Astrocyte (in vitro differentiated cells and primary cell): ENCODE data around the gene MBD3L4. TPM values are rescaled to one million over a fixed set of nuclear protein-coding genes. Genes with fewer than 3 reads are reported as not detected.

Experiments used
- DNase-seq: peaks from one replicate; pipeline ENCODE4 v3.0.0-alpha.2; 2010; ENCODE audit warnings: low read depth
- FAIRE-seq: peaks from 2 replicates; lab custom pipeline; 2011; peaks lifted over from hg19 to GRCh38; lab: Jason Lieb, UNC
- H2AFZ ChIP-seq: 2 replicates; pipeline ENCODE4 v1.6.0; 2012; ENCODE audit warnings: low read depth, low read length, inconsistent platforms
- H3K27ac ChIP-seq: 2 replicates; pipeline ENCODE4 v1.5.1; 2011; ENCODE audit warnings: low read depth, low read length, inconsistent platforms
- H3K27me3 ChIP-seq: 2 replicates; pipeline ENCODE4 v1.6.0; 2011; ENCODE audit warnings: low read length, inconsistent platforms; ENCODE audit not compliant: insufficient read depth
- H3K36me3 ChIP-seq: 2 replicates; pipeline ENCODE4 v1.5.1; 2011; ENCODE audit warnings: low read length, inconsistent platforms; ENCODE audit not compliant: insufficient read depth
- H3K4me1 ChIP-seq: 2 replicates; pipeline ENCODE4 v1.5.1; 2011; ENCODE audit warnings: low read length, inconsistent platforms; ENCODE audit not compliant: insufficient read depth
- H3K4me2 ChIP-seq: 2 replicates; pipeline ENCODE4 v1.6.0; 2012; ENCODE audit warnings: low read length, inconsistent platforms
- H3K4me3 ChIP-seq: 2 replicates; pipeline ENCODE4 v1.5.1; 2011; ENCODE audit warnings: low read depth, mild to moderate bottlenecking, low read length, inconsistent platforms; ENCODE audit not compliant: insufficient read depth
- H3K79me2 ChIP-seq: 2 replicates; pipeline ENCODE4 v1.6.0; 2012; ENCODE audit warnings: mild to moderate bottlenecking, low read length, inconsistent platforms; ENCODE audit not compliant: insufficient read depth
- H3K9ac ChIP-seq: 2 replicates; pipeline ENCODE4 v1.6.0; 2012; ENCODE audit warnings: mild to moderate bottlenecking, low read length, inconsistent platforms
- H3K9me3 ChIP-seq: 2 replicates; pipeline ENCODE4 v1.5.1; 2012; ENCODE audit warnings: low read depth, mild to moderate bottlenecking, low read length, inconsistent platforms; ENCODE audit not compliant: insufficient read depth
- H4K20me1 ChIP-seq: 2 replicates; pipeline ENCODE4 v1.6.0; 2012; ENCODE audit warnings: low read length, inconsistent platforms; ENCODE audit not compliant: insufficient read depth
- H3K27ac Mint-ChIP-seq: one replicate; pipeline ENCODE4 v1.8.0; 2021; ENCODE audit warnings: mild to moderate bottlenecking, mixed read lengths; ENCODE audit not compliant: unreplicated experiment
- H3K27me3 Mint-ChIP-seq: one replicate; pipeline ENCODE4 v1.8.0; 2021; ENCODE audit warnings: low read depth, mixed read lengths; ENCODE audit not compliant: unreplicated experiment
- H3K36me3 Mint-ChIP-seq: one replicate; pipeline ENCODE4 v1.8.0; 2021; ENCODE audit warnings: low read depth, mixed read lengths; ENCODE audit not compliant: unreplicated experiment
- H3K4me1 Mint-ChIP-seq: one replicate; pipeline ENCODE4 v1.8.0; 2021; ENCODE audit warnings: low read depth, mixed read lengths; ENCODE audit not compliant: unreplicated experiment
- H3K4me3 Mint-ChIP-seq: one replicate; pipeline ENCODE4 v1.8.0; 2021; ENCODE audit warnings: mild to moderate bottlenecking, moderate library complexity, mixed read lengths; ENCODE audit not compliant: unreplicated experiment
- H3K9me3 Mint-ChIP-seq: one replicate; pipeline ENCODE4 v1.8.0; 2021; ENCODE audit warnings: mild to moderate bottlenecking, mixed read lengths; ENCODE audit not compliant: unreplicated experiment
- CTCF ChIP-seq: IDR thresholded peaks from 2 replicates; pipeline ENCODE4 v1.5.1; 2011; ENCODE audit warnings: low read depth, mild to moderate bottlenecking, inconsistent platforms, low read length, moderate library complexity; ENCODE audit not compliant: insufficient read depth
- EZH2 ChIP-seq: IDR thresholded peaks from 2 replicates; pipeline ENCODE4 v1.6.1; 2012; ENCODE audit warnings: mild to moderate bottlenecking, low read length, inconsistent platforms; ENCODE audit not compliant: insufficient read depth
- total RNA-seq: library from RNA; stranded (reverse); gene quantifications from 2 replicates; pipeline ENCODE4 v1.2.1, GENCODE V29; 2021

The MBD3L4 gene
- total RNA-seq, 1 donor from 2014 or later, result not detected

- no peak overlapping the region for H3K4me3 Mint-ChIP-seq
- no peaks in the 10 kb centered on the region for H3K27me3 ChIP-seq
- H3K27me3 Mint-ChIP-seq, result no peaks in the 10 kb centered on the region
- no peak overlapping the region for H3K4me2 ChIP-seq
- peaks cover 12% of the 10 kb centered on the region for H3K9me3 Mint-ChIP-seq
- no peak overlapping the region for H3K4me3 ChIP-seq
- H3K9me3 ChIP-seq, result peaks cover 7% of the 10 kb centered on the region
- H3K9ac ChIP-seq, result no peak overlapping the region
- no peak for FAIRE-seq
- TF ChIP-seq CTCF (no peak), EZH2 (no peak)
- no peaks in the 10 kb centered on the region for H3K79me2 ChIP-seq
- no peak for DNase-seq
- H3K4me1 ChIP-seq, result no peaks in the 10 kb centered on the region
- no peaks in the 10 kb centered on the region for H3K36me3 ChIP-seq
- no peak overlapping the region for H3K27ac ChIP-seq
- no peaks in the 10 kb centered on the region for H3K36me3 Mint-ChIP-seq
- no peak overlapping the region for H3K27ac Mint-ChIP-seq
- no peaks in the 10 kb centered on the region for H4K20me1 ChIP-seq
- no peaks in the 10 kb centered on the region for H3K4me1 Mint-ChIP-seq
- H2AFZ ChIP-seq, result no peak overlapping the region
Observed at GRCh38 chr19:7000333-7000732, 39.6 kb downstream of the MBD3L4 start.

GRCh38 chr19:6999933-7000332 is 40.0 kb downstream of the MBD3L4 start:
- H3K4me2 ChIP-seq, result no peak overlapping the region
- no peaks in the 10 kb centered on the region for H4K20me1 ChIP-seq
- no peak overlapping the region for H3K4me3 ChIP-seq
- Mint-ChIP-seq H3K27ac (no peak overlapping the region), H3K4me1 (no peaks in the 10 kb centered on the region), H3K9me3 (peaks cover 16% of the 10 kb centered on the region), H3K36me3 (no peaks in the 10 kb centered on the region), H3K4me3 (no peak overlapping the region), H3K27me3 (no peaks in the 10 kb centered on the region)
- DNase-seq, result no peak
- no peak overlapping the region for H3K27ac ChIP-seq
- H3K27me3 ChIP-seq, result no peaks in the 10 kb centered on the region
- no peak for FAIRE-seq
- H3K36me3 ChIP-seq, result no peaks in the 10 kb centered on the region
- no peak overlapping the region for H3K9ac ChIP-seq
- H3K9me3 ChIP-seq, result peaks cover 11% of the 10 kb centered on the region
- no peaks in the 10 kb centered on the region for H3K79me2 ChIP-seq
- TF ChIP-seq EZH2 (no peak), CTCF (no peak)
- no peak overlapping the region for H2AFZ ChIP-seq
- H3K4me1 ChIP-seq, result no peaks in the 10 kb centered on the region

- H3K4me1 ChIP-seq, result no peaks in the 10 kb centered on the region
- H3K27ac ChIP-seq, result no peak overlapping the region
- no peak for TF ChIP-seq EZH2
- DNase-seq (no peak), FAIRE-seq (no peak)
- no peak overlapping the region for H2AFZ ChIP-seq
- Mint-ChIP-seq H3K4me1 (no peaks in the 10 kb centered on the region), H3K27me3 (no peaks in the 10 kb centered on the region), H3K27ac (no peak overlapping the region), H3K9me3 (peaks cover 21% of the 10 kb centered on the region), H3K4me3 (no peak overlapping the region), H3K36me3 (no peaks in the 10 kb centered on the region)
- peaks cover 14% of the 10 kb centered on the region for H3K9me3 ChIP-seq
- no peaks in the 10 kb centered on the region for H3K79me2 ChIP-seq
- H3K4me3 ChIP-seq, result no peak overlapping the region
- no peaks in the 10 kb centered on the region for H4K20me1 ChIP-seq
- H3K36me3 ChIP-seq, result no peaks in the 10 kb centered on the region
- H3K27me3 ChIP-seq, result no peaks in the 10 kb centered on the region
- H3K9ac ChIP-seq, result no peak overlapping the region
- H3K4me2 ChIP-seq, result no peak overlapping the region
Observed at GRCh38 chr19:6997679-6998445, 42.1 kb downstream of the MBD3L4 start.
